ENCODE data around the gene PLCL1. TPM values are rescaled to one million over a fixed set of nuclear protein-coding genes. Genes with fewer than 3 reads are reported as not detected.

Gene PLCL1
- total and polyA plus RNA-seq, 2 donors from 2014 or later = 13.6 to 14.7 TPM

DNA sequence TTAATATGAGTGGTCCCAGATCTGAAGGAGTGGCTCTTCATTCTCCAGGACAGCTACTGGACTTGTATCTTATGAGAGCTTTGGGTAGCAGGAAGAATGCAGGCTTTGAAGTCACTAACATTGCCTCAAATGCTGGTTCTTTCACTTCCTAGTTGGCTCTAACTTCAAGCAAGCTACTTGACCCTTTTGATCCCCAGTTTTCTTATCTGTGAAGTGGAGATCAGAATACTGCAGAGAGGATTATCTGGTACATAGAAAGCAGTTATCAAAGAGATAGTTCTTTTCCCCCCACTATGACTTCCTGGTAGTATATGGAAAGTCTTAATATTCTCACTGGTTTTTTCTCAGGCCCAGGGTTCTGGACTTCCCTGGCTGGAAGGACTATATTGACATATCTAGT, 3.4 kb upstream of the PLCL1 start:
- no peaks in the 10 kb centered on the region for H3K27me3 ChIP-seq (ENCODE audit: control insufficient read depth, insufficient read depth, low read length)
- H3K9ac ChIP-seq (ENCODE audit: low read length in 3 of 3) = no peak overlapping the region
- H3K4me1 ChIP-seq (ENCODE audit: control insufficient read depth in 2 of 3, insufficient read depth in 2 of 3, low read depth in 1 of 3, low read length in 3 of 3) = peaks cover 0 to 6% (median 2%) of the 10 kb centered on the region in 3 donors
- H3K27ac ChIP-seq (ENCODE audit: low read depth in 2 of 2, low read length in 2 of 2) = no peak overlapping the region
- H3K4me3 ChIP-seq (ENCODE audit: low read length in 3 of 3) = no peak overlapping the region
- TF ChIP-seq, protein P1, sequence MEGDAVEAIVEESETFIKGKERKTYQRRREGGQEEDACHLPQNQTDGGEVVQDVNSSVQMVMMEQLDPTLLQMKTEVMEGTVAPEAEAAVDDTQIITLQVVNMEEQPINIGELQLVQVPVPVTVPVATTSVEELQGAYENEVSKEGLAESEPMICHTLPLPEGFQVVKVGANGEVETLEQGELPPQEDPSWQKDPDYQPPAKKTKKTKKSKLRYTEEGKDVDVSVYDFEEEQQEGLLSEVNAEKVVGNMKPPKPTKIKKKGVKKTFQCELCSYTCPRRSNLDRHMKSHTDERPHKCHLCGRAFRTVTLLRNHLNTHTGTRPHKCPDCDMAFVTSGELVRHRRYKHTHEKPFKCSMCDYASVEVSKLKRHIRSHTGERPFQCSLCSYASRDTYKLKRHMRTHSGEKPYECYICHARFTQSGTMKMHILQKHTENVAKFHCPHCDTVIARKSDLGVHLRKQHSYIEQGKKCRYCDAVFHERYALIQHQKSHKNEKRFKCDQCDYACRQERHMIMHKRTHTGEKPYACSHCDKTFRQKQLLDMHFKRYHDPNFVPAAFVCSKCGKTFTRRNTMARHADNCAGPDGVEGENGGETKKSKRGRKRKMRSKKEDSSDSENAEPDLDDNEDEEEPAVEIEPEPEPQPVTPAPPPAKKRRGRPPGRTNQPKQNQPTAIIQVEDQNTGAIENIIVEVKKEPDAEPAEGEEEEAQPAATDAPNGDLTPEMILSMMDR (IDR thresholded peaks at IDR 0.05; ENCODE audit: borderline replicate concordance, extremely low read depth, insufficient read depth) = no peak
- FAIRE-seq = no peak
- no peaks in the 10 kb centered on the region for H3K36me3 ChIP-seq (ENCODE audit: control insufficient read depth in 2 of 3, insufficient read depth in 3 of 3, low read length in 3 of 3)
- intact Hi-C loops (cut with DNase I) = loop anchor here (5.0 kb wide), 1 partner anchor 326 kb away; no protein-coding TSS in a partner anchor
- no peak for DNase-seq
- no peaks in the 10 kb centered on the region for H3K9me3 ChIP-seq (ENCODE audit: control insufficient read depth in 2 of 3, insufficient read depth in 1 of 3, low read length in 3 of 3)

DNA sequence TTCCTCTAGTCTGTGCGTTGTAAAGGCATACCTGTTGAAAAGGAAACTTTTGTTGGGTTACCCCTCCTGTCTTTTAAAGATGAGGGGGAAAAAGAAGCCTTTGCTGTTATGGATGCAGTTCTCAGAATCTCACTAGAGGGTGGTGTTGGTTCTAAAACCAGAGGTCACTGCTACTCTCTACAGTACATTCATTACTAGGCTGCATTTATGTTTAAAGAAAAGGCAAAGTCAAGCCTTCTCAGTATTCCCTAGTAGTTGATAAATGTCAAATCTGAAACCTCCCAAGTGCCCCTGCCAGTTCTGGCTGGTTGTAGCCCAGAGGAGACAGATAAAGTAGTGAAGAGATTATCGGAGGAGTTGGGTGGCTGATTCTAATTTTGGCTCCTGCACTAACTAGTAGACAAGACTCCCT, 1.4 kb upstream of the PLCL1 start:
- DNase-seq (peak in 3 of 5 donors; percentile 34 to 82 (median 78)), FAIRE-seq (peak; percentile 77)
- Histone ChIP-seq H3K9ac (ENCODE audit: low read length in 3 of 3) (no peak overlapping the region), H3K4me1 (ENCODE audit: control insufficient read depth in 2 of 3, insufficient read depth in 2 of 3, low read depth in 1 of 3, low read length in 3 of 3) (peaks cover 0 to 6% (median 2%) of the 10 kb centered on the region in 3 donors), H3K36me3 (ENCODE audit: control insufficient read depth in 2 of 3, insufficient read depth in 3 of 3, low read length in 3 of 3) (no peaks in the 10 kb centered on the region), H3K4me3 (ENCODE audit: low read length in 3 of 3) (no peak overlapping the region), H3K27ac (ENCODE audit: low read depth in 2 of 2, low read length in 2 of 2) (no peak overlapping the region), H3K9me3 (ENCODE audit: control insufficient read depth in 2 of 3, insufficient read depth in 1 of 3, low read length in 3 of 3) (no peaks in the 10 kb centered on the region), H3K27me3 (ENCODE audit: control insufficient read depth, insufficient read depth, low read length) (no peaks in the 10 kb centered on the region)
- TF ChIP-seq, protein P1 (IDR thresholded peaks at IDR 0.05; ENCODE audit: borderline replicate concordance, extremely low read depth, insufficient read depth) = peak; percentile 82
- intact Hi-C loops (cut with DNase I) = loop anchor here (5.0 kb wide), 1 partner anchor 324 kb away; no protein-coding TSS in a partner anchor

DNA sequence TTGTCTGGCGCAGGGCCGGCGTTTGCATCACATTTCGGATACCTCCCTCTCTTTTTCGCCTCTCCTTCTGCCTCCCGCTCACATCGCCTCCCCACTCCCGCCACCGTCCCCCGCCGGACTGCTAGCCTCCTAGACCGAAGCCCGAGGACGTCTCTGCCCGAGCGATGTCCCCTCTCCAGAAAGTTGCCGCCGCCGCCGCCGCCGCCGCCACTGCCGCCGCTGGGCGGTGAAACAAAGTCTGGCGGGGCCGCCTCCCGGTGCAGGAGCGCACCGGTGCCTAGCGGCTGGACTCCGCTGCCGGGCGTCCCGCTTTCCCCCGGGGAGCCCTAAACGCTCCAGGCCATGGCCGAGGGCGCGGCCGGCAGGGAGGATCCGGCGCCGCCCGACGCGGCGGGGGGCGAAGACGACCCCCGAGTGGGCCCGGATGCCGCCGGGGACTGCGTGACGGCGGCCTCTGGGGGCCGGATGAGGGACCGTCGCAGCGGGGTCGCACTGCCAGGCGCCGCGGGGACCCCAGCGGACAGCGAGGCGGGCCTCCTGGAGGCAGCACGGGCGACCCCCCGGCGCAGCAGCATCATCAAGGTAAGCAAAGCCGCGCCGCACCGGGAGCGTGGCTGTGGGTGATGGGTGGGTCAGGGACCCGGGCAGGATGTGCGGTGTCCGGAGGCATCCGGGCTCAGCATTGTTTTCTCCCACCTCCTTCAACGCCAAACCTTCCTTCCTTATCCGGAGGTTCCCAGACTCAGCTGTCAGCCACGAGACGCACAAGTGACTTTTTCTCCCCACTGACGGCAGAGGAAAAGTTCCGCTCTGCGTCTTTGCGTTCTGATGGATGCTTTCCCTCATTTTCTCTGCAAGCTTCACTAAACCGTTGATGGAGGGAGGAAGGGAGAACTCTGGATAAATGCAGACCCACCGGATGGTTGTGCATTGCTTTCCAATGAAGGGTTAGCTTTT, 643 bp downstream of the PLCL1 start:
- peaks cover 2 to 10% (median 3%) of the 10 kb centered on the region in 3 donors for H3K4me1 ChIP-seq (ENCODE audit: control insufficient read depth in 2 of 3, insufficient read depth in 2 of 3, low read depth in 1 of 3, low read length in 3 of 3)
- no peaks in the 10 kb centered on the region for H3K36me3 ChIP-seq (ENCODE audit: control insufficient read depth in 2 of 3, insufficient read depth in 3 of 3, low read length in 3 of 3)
- H3K9me3 ChIP-seq (ENCODE audit: control insufficient read depth in 2 of 3, insufficient read depth in 1 of 3, low read length in 3 of 3) = no peaks in the 10 kb centered on the region
- intact Hi-C loops (cut with DNase I) = loop anchor here (5.0 kb wide), 1 partner anchor 322 kb away; no protein-coding TSS in a partner anchor
- TF ChIP-seq, protein P1 (IDR thresholded peaks at IDR 0.05; ENCODE audit: borderline replicate concordance, extremely low read depth, insufficient read depth) = no peak
- FAIRE-seq (no peak), DNase-seq (peak; percentile 18 to 88 (median 62))
- H3K27me3 ChIP-seq (ENCODE audit: control insufficient read depth, insufficient read depth, low read length) = no peaks in the 10 kb centered on the region
- peak overlapping the region; percentile 72 to 97 (median 76) for H3K4me3 ChIP-seq (ENCODE audit: low read length in 3 of 3)
- peak overlapping the region; percentile 61 to 73 for H3K27ac ChIP-seq (ENCODE audit: low read depth in 2 of 2, low read length in 2 of 2)
- H3K9ac ChIP-seq (ENCODE audit: low read length in 3 of 3) = peak overlapping the region in 2 of 3 donors; percentile 61 to 72

All from kidney (tissue), 14 donors.